GM19238 (cell line): ENCODE data around the gene SH3TC2.

Experiments
- DNase-seq: peaks from one replicate; pipeline ENCODE4 v3.0.0; 2011; ENCODE audit warnings: low spot score; ENCODE audit not compliant: insufficient read length

The SH3TC2 gene

DNA sequence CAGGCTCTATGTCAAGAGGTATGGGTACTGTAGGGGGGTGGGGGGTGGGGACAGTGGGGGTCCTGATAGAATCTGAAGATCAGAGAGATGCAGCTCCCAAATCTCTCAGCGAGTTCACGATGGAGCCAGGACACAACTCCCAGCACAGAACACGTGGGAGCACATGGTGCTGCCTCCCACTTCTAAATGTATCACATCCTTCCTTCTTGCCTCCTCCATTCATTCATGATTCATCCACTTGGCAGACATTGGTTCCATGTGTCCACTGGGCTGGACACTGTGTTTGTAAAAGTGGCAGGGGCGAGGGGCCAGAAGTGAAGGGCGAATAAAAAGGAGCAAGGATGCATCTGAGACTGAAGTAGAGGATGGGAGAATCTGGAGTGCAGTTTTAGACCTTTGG, 33.9 kb downstream of the SH3TC2 start:
- no peak for DNase-seq

- no peak for DNase-seq
These were observed 34.7 kb downstream of the SH3TC2 start for GRCh38 chr5:149028161-149028560.

DNA sequence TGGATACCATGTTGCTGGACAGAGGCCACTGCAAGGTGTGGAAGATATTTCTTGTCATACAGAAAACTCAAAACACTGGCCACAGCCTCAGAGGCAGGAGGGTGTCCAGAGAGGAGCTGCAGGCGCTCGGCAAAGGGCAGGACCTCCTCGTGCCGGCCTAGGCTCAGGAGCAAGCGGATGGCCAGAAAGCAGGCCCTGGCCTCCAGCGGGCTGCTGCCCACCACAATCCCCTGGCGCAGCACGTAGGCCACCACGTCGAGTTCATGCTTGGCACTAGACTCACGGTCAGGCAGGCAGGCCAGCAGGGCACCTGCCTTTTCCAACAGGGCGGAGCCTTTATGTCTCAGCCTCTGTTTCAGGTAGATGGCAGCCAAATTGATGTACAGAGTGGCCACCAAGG, 35.2 kb downstream of the SH3TC2 start:
- DNase-seq: no peak

DNA sequence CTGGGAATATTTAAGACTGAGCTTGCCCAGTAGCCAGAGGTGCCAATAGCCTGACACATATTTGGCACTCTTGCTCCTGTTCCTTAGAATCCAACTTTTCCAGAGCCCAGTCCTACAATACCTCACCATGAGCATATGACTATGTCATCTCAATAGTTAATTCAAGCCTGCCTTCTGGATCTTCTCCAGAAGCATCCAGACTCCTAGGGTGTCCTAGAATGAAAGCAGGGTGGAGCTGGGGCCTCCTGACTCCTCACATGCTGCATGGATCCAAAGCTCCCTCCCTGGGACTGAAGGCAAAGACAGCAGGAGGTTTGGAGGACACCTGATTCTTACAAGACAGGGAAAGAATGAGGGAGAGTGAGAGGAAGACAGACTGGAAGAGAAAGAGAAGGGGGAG, 37.9 kb downstream of the SH3TC2 start:
- DNase-seq: no peak

DNA sequence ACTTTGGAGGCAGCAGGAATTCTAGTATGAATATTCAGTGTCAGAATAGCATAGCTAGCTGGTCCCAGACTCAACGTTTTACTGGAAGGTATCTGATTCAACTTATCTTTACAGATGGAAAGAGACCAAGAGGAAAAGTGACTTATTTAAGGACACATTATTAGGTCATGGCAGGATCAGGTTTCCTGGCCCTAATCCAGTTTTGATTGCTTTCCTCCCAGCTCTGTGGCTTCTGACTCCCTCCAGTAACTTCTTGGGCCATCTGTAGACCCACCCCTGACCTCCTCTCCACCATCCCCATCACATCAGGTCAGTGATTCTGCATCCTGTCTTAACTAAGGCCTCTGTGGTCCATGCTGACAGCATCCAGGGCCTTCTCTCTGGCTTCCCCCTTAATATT, 38.4 kb downstream of the SH3TC2 start:
- DNase-seq: no peak

DNA sequence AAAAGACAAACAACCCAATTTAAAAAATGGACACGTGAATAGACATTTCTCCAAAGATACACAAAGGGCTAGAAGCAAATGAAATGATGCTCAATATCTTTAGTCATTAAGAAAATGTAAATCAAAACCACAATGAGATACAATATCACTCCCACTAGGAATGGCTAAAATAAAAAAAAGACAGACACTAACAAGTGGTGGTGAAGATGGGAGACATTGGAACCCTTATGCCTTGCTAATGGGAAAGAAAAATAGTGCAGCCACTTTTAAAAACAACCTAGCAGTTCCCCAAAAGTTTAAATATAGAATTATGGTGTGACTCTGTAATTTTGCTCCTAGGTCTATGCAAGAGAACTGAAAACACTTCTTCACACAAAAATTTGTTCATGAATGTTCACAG, 40.7 kb downstream of the SH3TC2 start:
- DNase-seq: no peak

DNA sequence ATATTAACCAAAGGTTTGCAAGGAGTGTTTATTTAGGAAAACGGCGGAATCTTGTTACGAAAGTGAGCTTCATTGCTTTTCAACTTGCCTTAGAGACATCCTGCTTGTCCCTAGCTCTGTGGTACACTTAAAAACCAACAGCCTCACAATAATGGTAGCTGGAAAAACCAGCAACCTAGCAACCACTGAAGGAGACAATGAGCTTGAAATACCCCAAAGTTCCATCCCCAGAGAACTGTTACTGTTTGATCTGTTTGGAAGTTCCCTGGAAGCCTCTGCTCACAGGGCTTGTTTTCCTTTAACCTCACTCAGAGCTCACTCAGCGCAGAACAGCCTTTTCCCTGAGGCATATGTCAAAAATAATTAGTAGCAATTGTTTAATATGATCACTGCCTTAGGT, 43.2 kb downstream of the SH3TC2 start:
- DNase-seq: no peak

DNA sequence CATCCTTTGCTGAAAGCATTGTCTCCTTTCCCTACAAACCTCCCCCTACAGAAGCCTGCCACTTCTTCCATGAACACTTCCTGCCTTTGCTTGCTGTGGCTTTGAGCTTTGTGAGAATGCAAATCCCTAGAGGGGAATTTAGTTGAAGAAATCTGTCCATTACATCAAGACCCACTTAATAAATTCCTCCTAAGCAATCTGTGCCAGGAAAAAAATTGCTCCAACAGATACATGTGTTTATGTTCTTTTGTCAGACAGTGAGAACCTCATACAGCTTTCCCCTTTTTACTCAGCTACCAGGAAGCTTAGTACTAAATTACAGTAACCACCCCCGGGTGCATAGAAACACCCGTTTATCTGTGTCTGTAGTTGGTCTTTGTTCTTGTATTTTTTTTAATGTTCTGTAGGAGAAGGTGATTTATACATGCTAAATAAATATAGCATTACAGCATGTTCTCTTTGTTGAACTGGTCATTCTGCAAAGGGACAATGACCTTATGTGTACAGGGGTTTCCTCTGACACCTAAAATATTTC, 43.9 kb downstream of the SH3TC2 start:
- no peak for DNase-seq

- no peak for DNase-seq
These were observed 45.2 kb downstream of the SH3TC2 start for GRCh38 chr5:149017636-149018035.

DNA sequence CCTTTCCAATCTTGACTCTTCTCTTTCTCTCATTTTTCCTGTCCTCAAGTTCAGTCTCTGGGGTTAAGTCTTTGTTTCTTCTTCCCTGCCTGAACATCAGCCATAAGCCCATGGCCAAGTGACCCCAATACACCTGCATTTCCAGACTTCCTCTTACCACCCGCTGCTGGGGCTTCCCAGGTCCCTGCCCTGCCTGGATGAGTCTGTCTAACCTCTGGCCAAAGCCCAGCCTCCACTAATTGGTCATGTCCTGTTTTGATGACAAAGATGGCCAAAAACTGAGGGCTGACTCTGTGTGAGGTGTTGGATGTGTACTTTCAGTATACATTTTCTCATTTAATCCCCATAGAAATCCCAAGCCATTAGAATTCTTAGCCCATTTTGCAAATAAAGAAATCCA, 47.3 kb downstream of the SH3TC2 start:
- no peak for DNase-seq

DNA sequence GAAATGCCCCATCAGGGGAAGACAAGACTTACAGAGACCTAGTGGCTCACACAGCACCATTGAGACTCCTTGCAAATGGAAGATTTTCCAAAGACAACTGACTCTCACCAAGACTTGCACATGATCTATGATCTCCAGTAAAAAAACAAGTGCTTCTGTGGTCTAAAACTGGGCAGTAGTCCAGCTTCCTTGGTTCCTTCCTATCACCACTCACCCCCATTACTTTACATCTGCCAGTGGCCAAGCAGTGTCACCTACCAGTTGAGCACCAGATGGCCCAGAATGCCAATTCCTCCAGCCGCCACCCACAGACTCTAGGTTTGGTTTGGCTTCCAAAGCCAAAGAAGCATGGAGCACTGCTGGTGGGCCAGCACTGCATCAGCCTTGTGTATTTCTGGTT, 47.7 kb downstream of the SH3TC2 start:
- DNase-seq: no peak

DNA sequence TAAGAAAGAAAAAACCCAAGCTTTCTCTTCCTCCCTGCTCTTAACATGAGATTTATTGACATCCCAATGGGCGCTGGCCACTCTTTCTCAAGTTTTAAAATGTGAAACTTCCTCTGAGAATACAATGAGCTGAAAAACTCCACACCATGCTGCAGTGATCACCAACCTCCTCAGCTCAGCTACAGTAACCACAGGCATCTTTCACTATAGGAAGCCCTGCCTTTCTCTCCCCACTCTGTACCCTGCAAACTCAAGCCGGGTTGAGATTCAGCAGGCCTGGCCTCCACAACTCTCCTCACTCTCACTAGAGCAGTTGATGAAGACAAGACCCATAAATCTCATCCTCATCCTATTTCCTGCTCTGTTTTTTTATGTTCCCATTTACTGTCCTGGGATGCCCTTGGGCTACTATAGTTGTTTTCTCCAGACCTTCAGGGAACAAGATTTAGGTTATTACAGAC, 48.3 kb downstream of the SH3TC2 start:
- DNase-seq: no peak

- DNase-seq: no peak
These were observed 49.1 kb downstream of the SH3TC2 start for GRCh38 chr5:149013796-149014195.

- no peak for DNase-seq
These were observed 50.5 kb downstream of the SH3TC2 start for GRCh38 chr5:149012350-149012749.

DNA sequence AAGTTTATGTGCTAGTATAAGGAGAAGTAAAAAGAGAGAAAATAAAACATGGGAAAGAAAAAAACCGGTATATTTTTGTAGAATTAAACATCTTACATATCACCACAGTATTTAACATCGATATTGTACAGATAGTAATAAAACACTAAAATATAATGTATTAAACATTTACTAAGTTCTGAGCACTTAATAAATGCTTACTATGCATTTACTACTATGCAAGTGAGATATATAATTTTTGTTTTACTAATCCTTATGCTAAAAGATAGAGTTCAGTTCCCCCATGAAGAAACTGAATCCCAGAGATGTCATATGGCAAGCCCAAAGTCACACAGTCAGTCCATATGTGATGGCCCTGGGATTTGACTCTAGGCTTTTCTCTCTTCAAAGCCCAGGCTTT, 51.1 kb downstream of the SH3TC2 start:
- no peak for DNase-seq

GRCh38 chr5:149011084-149011483, 51.8 kb downstream of the SH3TC2 start:
- DNase-seq: no peak

DNA sequence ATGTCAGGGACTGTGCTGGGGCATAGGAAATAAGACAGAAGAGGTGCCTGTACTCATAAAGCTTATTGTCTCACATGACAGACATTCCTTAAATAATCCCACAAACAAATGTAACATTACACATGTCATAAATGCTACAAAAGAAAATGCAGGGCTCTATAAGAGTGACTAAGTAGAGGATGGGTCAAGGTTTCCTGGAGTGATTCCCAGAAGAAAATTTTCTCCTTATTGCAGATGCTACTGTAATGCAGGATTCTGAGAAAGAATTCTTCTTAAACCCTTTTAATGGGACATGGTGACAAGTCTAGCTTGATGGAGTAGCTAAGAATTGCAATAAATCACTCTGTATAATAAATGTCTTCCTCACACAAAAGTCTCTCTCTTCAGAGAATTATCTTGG, 55.7 kb downstream of the SH3TC2 start:
- DNase-seq: no peak

DNA sequence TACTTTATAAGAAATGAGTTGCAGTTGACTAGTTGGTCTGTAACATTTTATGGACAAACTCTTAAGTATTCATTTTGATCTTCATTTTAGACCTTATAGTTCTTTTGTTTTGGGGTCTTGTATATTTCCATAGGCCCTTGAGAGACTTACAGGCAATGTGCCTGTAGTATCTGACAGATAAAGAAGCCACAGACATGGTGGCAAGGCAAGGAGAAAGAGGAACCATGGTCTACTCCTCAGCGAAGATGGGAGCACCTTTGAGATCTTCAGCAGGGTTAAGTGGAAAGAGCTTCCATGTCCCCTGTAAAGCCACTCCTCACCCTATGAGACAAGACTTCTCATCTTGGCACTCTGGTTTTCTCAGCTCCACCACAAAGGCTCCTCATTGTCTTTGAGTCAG, 56.4 kb downstream of the SH3TC2 start:
- no peak for DNase-seq

DNA sequence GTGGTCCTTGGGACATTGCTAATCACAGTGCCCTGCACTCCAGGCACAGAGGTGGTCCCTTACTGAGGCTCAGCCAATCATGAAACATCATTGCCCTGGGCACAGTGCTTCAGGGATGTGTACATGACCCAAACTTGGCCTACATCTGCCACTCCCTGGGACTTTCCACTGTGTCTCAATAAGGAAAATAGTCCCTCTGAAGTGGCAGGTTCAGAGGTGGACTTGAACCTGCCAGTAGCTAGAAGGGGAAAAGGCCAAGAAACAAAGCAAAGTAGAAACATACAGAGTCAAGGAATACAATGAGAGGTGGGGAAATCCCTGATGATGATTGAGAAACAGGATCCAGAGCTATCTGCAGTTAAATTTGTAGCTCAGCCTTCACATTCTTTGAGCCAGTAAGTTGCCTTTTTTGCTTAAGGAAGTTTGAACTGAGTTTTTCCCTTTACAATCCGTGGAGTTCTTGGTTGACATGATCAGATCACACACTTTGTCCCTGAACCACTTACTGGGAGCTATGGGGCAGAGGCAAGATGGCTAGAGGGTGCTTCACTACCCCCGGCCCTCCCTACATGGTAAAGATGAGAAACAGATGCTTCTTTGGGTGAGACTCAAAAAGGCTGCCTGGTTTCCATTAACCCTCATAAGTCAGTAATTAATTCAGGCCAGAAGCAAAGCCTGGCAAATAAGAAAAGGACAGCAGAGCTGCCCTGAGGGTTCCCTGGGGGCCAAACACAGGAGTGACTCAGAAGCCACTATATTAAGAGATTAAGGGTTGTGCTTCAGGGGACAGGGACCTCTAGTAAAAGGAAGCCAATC, 57.6 kb downstream of the SH3TC2 start:
- DNase-seq: no peak

DNA sequence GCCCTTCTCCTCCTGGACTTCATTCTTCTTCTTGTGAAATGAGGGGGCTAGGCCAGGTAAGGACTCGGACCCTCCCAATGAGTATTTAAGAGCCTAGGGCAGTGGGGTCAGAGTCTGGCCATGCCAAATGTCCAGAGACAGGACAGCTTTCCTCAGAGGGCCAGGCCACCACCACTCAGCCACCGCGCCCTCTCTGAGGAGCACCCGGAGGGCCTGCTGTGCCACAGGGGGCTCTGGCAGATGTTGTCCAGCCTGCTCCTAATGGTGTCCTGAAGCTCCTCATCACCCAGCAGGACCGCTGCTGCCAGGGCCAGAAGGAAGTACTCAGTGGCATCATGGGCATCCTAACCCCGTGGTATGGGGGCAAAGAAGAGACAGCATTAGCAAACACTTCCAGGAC, 58.3 kb downstream of the SH3TC2 start:
- DNase-seq: no peak

DNA sequence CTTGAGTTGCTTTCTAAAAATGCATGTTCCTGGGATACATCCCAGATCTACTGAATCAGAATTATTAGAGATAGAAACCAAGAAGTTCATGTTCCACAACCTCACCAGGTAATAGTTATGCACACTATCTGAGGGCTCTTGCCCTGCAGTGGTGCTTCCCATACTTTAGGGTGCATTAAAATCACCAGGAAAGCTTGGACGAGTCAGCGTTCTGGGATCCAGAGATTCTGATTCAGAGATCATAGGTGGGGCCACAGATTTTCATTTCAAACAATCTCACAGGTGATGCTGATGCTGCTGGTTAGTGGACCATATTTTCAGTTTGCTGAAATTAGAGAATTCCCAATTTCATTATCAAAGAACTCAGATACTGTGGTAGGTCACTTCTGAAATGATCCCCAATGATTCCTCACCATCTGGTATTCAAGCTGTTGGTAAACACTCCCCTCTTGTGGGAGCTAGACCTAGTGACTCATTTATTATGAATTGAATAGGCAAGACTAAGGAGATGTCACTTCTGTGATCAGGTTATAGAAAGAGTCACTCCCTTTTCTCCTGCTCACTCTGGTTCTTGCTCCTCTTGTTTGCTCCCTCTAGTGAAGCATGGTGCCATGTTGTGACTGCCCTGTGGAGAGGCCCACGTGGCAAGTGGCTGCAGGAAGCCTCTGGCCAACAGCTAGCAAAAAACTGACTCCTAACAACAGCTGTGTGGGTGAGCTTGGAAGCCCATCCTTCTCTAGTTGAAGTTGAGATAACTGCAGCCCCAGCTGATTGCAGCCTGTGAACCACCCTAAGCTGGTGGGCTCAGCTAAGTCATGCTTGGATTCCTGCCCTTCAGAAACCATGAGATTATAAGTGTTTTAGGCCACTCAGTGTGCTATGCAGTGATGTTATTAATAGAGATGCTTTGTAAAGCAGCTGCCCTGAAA, 59.8 kb downstream of the SH3TC2 start:
- no peak for DNase-seq

GRCh38 chr5:149002053-149002452, 60.8 kb downstream of the SH3TC2 start:
- DNase-seq: no peak
